GOT3 (cell line): ENCODE data around the gene ARMC8.

Experiments used
- DNase-seq: peaks from one replicate; lab custom pipeline; 2025; ENCODE audit warnings: mixed read lengths; lab: John Stamatoyannopoulos, UW

ARMC8 gene

GRCh38 chr3:138200424-138200823, 13.3 kb downstream of the ARMC8 start:
- no peak for DNase-seq

DNA sequence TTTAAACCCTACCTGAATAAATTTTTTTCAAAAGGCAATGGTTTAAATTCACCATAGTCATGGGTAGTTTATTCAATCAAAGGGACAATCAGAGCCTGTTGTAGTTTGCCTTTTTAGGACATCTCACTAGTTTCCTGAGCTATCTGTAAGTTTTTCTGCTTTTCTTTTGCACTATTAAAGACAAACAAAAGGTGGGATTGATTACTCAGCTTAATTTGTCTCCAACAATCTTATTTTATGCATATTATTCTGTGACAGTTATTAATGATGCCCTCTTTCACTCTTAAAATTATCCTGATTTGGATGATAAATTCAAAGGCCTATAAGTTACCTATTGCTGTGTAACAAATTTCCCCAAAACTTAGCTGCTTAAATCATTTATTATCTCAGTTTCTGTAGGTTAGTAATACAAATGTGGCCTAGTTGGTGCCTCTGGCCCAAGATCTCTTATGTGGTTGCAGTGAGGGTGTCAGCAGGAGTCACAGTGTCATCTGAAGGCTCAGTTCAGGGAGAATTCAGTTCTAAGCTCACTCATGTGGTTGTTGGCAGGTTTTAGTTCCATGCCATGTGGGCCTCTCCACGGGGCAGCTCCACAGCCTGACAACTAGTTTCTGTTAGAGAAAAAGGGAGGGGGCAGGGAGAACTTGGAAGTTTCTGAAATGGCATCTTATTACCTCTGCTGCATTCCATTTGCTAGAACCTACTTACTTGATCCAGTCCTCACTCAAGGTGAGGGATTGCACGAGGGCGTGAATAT, 16.0 kb downstream of the ARMC8 start:
- DNase-seq: no peak

- DNase-seq: no peak
Observed at GRCh38 chr3:138203938-138204337, 16.8 kb downstream of the ARMC8 start.

GRCh38 chr3:138205527-138205926, 18.4 kb downstream of the ARMC8 start:
- no peak for DNase-seq

DNA sequence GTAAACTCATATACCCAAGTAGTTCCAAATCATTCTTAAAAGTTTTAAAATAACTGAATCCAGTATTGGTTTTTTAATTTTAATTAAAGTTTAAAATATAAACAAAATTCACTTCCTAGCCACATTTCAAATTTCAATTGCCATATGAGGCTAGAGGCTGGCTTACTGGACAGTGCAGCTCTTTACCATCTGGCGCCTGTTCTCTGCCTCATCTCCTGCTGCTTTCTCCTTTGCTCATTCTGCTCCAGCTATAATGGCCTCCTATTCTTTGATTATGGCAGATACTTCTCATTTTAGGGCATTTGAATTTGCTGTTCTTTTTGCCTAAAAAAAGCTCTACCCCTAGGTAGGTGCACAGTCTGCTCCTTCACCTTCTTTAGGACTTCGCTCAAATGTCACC, 19.1 kb downstream of the ARMC8 start:
- no peak for DNase-seq

DNA sequence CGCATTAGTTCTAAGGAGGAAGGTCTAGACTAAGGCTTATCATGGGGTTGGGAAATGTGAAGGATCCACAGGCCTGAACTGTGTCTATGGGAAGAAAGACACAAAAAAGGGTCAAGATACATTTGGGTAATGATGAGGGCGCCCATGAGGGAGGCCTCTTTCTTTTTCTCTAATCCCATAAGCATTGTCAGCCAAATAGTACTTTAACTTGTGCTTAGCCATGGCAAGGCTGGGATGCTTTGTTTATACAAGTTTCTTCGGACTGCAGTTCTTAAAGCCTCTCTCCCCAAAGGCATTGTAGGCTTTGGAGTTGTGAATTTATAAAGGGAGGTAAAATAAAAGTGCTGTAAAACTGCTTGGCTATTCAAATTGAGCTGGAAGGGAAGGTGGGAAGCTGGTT, 23.4 kb downstream of the ARMC8 start:
- DNase-seq: no peak

DNA sequence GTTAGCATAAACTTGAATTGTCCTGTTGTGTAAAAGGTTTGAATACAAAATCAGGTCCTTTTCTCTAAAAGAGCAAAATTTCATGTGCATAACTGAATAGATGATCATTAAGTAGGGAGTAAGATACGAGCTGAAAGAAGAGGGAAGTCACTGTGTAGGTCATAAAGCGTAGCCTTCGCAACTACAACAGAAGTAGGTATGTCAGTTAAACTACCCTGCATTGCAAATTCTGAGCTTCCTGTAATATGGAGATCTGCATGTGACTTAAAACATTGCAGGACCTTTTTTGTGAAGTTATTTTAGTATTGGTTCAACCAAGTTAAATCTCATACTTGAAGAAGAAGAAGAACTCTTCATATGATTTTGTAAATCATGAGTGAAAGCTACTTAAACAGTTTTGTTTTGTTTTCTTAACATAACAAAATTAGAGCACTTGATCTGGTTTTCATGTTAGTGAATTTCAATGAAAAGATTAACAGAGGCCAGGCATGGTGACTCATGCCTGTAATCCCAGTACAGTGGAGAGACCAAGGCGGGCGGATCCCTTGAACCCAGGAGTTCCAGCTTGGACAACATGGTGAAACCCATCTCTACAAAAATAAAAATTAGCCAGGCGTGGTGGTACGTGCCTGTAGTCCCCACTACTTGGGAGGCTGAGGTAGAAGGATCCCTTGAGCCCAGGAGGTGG, 26.4 kb downstream of the ARMC8 start:
- DNase-seq: no peak

DNA sequence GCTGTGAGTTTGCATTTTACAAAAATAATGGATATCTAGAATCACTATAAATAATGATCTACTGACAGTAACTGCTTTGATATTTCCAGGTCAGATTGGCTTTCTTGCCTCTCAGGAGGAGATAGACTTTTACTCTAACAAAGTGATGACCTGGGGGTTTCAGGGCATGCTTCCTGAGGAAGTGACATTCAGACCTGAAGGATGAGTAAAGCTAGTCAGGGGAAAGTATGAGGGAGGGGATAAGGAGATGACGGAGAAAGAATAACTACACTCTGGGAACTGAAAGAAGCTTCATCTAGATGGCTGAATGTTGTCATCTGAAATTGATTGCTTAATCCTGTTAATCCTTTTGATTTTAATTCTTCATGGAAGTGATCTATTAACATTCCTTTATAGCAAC, 32.2 kb downstream of the ARMC8 start:
- DNase-seq: no peak

DNA sequence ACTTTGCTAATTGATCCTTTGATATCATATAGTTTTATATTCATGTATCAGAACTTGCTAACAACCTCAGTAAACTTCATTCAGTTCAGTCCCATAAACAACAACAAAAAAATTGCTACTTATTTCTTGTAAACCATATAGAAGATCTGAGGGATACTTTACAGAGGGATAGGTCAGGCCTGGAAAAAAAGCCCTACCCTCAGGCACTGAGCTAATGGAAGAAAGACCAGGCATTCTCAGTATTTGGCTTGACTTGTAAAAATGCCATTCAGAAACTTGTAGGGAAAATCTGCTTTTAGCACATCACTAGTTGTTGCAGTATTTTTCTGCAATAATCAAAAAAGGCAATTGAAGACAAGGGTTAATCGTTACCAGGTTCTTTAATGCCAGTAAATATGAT, 33.1 kb downstream of the ARMC8 start:
- DNase-seq: no peak

DNA sequence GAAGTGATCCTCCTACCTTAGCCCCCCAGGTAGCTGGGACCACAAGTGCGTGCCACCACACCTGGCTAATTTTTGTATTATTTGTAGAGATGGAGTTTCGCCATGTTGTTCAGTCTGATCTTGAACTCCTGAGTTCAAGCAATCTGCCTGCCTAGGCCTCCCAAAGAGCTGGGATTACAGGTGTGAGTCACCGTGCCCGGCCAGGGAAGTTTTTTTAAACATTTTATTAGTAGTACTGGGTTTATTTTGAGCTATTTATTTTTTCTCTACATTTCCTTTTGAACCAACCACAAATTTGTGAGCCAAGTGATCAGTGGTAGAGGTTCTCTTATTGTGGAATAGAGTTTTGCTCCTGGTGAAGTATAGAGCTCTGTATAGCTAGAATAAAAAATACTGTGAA, 33.7 kb downstream of the ARMC8 start:
- DNase-seq: no peak

DNA sequence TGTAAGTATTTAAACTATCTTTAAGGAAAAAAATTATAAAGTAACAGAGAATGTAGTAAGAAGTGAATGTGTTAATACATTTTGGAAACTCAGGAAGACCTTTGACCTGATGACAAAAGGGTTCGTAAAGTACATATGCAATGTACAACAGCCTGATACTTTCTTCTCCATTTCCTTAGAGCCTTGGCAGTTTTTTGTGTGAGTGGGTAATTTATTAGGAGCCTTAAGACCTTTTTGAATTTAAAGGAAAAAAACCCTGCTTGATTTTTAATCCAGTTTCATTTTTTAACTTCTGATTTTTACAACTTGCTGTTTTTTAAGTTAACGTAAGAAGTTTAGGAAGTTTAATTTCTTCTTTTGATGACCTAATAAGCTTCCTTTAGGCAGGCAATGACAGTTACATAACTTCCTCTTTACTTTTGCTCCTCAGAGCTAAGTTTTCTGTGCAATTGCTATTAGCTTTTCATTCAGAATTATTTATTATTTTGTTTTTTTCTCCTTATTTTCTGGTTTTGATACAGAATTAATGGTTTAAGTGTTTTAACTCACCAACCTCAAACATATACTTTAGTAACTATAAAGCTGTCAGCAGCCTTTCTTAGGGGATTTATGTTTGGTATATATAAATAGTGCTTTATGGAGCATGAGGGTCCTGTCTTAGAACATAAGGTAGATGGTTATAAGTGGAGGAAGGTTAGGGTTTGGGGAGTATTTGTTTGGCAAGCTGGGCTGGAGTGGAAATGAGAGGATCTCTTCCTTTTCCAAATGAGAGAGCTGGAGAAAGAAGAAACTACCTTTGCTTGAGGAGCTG, 35.2 kb downstream of the ARMC8 start:
- no peak for DNase-seq

DNA sequence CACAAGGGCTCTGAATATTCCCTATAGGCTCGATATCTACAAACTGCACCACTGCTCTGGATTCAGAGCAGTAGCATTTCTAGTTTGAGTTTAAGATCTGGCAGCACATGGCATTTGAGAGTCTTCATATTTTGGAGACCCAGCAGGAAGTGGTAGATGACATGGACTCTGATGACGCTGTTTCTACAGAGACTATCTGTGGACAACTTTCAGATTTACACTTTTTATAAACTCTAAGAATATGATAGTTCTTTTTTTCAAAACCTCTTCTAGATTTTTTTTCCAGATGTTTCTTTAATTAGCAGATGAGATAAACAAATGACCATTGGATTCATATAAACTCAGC, 35.8 kb downstream of the ARMC8 start:
- no peak for DNase-seq

- no peak for DNase-seq
Observed at GRCh38 chr3:138227650-138228049, 40.5 kb downstream of the ARMC8 start.

GRCh38 chr3:138230525-138230924, 43.4 kb downstream of the ARMC8 start:
- DNase-seq: no peak

DNA sequence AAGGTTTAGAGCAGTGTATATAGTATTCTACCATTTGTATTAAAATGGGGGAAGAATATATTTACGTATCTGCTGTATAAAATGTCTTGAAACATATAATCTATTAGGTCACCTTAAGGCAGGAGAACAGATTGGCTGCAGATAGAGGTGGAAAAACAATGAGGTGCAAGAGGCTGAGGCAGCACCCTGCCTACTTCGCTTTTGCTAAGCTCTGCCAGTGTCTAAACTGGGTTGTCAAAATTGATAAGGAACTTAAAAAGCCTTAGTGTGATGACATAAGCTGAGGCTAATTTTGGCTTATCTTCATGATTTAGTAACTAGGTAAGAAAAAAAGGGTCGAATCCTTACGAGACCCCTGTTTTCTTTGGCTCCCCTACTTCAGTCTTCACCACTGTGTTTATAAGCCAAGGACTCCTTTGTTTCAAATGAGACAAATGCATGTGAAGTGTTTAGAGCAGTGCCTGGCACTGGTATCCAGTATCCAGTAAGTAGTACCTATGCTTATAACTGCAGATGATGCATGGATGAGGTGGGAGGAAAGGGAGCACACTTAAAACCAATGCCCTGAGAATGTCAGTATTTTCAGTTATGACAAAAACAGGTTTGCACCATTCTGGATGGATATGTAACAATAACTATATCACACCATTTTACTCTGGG, 45.7 kb downstream of the ARMC8 start:
- DNase-seq: no peak

DNA sequence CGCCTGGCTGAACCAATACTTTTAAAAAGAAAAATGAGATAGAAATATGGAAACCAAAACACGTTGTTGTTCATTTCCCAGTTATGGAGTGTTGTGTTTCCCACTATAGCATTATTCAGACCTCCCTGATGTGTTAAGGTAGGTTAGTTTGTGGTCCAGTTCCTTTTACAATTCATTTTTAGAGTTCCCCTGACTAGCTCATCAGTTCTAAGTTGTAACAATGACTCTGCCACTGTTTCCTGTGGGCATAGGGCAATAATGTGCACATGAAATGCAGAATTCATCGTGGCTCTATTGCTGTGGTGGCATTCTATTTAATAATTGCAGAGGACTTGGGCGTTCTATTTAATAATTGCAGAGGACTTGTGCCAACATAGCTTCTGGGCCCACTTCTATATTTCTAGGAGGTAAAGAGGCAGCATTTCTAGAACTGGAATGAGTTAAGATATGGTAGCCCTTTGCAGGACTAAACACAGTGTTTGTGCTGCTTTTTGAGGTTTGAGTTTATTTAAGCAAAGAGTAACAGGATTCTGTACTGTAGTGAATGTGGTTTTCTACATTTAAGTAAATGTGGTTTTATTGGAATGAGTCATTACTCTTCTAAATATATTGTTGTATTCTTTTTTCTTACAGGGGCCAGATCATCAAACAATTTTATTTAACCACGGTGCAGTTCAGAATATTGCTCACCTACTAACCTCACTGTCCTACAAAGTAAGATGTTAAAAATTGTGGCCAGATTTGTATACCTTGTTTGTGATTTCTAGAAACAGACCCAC, 47.5 kb downstream of the ARMC8 start:
- no peak for DNase-seq

DNA sequence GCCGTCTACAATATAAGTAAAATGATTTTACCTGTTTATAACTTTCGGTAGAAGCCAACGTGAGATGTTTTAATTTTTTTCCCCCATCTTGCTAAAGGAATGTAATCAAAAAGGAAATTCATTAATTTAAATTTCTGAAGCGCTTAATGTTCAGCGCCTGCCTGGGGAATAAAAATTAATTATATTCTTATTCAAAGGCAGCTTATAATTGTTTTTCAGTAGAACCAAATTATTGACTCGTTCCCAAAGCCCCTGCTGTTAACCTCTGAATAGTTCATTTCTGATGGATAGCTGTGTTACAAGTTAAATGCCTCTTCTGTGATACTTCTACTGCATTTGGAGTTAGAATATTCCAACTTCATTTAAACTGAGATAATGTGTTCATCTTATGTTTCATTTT, 51.6 kb downstream of the ARMC8 start:
- no peak for DNase-seq

GRCh38 chr3:138241061-138241460, 54.0 kb downstream of the ARMC8 start:
- DNase-seq: no peak

GRCh38 chr3:138241676-138242075, 54.6 kb downstream of the ARMC8 start:
- no peak for DNase-seq

DNA sequence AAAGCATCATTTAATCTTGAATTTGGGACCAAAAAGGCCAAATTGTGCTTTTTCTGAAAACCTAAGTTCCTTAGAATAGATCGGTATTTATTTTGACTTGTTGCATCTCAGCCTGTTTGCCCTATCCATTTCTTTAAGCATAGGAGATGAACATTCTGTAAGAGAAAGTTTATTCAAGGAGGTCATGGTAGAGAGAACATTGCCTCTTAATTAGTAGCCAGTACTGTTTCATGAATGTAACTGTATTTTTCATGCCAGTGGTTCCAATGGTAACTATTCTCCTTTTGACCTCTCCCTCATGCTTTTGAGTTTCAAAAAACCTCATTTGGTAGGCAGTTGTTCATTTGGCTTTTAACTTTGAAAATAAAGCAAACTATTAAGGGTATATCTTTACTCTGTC, 55.4 kb downstream of the ARMC8 start:
- DNase-seq: no peak

- DNase-seq: no peak
Observed at GRCh38 chr3:138245026-138245425, 57.9 kb downstream of the ARMC8 start.

GRCh38 chr3:138249636-138250035, 62.5 kb downstream of the ARMC8 start:
- DNase-seq: no peak
